ENCODE results near the gene DUSP14.
"Not testable (repeated sequence)": the region's sequence is repeated elsewhere in the genome, so short reads cannot be mapped to it uniquely, and the experiment has no call there.

Gene DUSP14

DNA sequence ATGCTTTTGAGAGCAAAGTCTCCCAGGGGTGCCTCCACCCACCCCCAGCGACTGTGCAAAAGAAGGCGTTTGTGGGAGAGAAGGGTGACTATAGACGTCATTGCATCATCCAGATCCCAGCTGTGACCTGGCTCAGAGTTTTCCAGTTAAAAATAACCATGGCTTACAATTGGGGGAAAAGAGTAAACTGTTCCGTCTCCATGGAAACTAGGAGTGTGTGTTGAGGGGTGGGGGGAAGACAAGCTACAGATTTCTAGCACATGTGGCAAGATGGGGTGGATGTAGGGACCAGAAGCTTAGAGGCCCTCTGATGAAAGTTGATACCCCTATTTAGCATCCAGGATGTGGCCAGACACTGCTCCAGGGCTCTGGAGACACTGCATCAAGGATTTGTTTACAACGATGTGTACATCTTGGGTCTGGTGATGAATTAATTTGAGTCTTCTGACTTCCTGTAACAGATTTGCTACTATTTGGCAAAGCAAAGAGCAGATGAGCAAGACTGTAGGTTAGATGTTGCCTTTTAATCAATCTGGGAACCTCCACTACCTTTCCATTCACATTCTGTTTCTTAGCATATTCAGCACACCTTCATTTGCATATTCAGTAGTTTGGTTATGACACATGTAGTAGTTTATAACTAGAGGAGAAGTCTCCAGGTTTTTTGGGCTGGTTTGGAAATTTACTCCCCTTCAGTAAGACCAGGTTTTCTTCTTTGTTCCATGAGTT is 6.2 kb upstream of the DUSP14 start:
- DNase-seq (ENCODE audit: low read depth in 2 of 2) = no peak

GRCh38 chr17:37485938-37486570 is 3.6 kb upstream of the DUSP14 start:
- DNase-seq (ENCODE audit: low read depth in 2 of 2) = no peak

DNA sequence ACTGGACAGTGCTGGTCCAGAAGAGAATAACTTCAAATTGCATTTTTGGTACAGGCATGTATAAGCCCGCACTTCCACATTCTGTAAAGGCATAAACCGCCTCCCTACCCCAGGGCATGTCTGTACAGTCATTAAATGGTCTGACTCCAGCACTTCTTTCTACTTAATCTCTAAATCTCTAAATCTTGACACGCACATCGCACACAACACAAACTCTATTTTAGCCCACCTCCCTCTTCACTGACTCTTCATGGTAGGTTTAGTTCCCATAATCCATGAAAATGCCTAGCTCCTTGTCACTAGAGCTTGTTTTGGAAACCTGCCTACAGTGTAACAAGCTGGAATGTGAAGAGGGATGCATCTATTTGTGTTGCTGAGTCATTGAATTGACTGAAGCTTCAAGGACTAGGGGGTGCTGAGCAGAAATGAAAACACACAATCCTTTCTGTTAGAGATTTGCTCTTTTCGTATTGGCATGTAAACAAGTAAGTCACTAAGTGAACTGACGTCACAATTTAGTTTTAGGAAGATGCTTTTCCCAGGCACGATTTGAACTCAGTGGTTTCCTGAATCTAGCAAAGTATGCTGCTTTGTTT is 1.6 kb upstream of the DUSP14 start:
- no peak for DNase-seq (ENCODE audit: low read depth in 2 of 2)

- DNase-seq (ENCODE audit: low read depth in 2 of 2) = peak; percentile 15 to 17
Measured at GRCh38 chr17:37488607-37489196, 989 bp upstream of the DUSP14 start.

GRCh38 chr17:37490022-37490587 is 414 bp downstream of the DUSP14 start:
- DNase-seq (ENCODE audit: low read depth in 2 of 2) = peak; percentile 25 to 48

- DNase-seq (ENCODE audit: low read depth in 2 of 2) = no peak
Measured at GRCh38 chr17:37490638-37491614, 1.2 kb downstream of the DUSP14 start.

GRCh38 chr17:37492167-37492566 is 2.5 kb downstream of the DUSP14 start:
- no peak for DNase-seq (ENCODE audit: low read depth in 2 of 2)

- DNase-seq (ENCODE audit: low read depth in 2 of 2) = no peak
Measured at GRCh38 chr17:37493249-37494027, 3.7 kb downstream of the DUSP14 start.

GRCh38 chr17:37494401-37494831 is 4.7 kb downstream of the DUSP14 start:
- no peak for DNase-seq (ENCODE audit: low read depth in 2 of 2)

DNA sequence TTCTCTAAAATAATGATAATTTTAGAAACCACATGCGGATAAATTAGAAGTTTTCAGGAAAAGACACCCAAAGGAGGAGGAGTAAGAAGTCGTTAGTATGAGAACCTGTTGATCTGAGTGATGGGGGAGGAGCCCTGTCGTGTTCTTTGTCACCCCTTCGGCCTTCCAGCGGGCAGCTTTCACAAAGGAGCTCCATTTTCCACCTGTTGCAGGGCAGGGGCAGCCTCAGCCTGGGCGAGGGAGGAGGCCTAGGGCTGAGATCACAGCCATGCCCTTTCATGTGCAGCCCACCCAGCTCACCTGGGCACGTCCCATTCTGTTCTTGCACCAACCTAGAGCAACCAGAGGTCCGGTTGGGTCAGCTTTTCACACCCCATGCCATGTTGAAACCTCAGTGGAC is 5.3 kb downstream of the DUSP14 start:
- no peak for DNase-seq (ENCODE audit: low read depth in 2 of 2)

DNA sequence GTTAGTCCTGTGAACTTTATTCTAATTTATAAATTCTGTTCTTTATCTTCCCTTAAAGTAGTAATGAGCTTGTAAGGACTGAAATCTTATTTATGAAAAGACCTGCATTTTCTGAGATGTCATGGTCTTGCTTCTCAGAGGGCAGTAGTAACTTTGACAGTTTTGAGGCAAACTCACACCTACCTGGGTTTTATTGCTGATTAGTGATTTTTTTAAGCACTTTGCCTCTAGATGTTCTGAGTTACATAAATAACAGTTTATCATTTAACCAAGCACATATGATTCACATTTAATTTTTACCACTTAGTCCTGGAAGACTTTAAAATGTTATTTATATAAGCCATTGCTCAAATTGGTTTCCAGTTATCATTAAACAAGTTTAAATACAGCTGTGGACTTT is 10.7 kb downstream of the DUSP14 start:
- DNase-seq (ENCODE audit: low read depth in 2 of 2) = no peak

DNA sequence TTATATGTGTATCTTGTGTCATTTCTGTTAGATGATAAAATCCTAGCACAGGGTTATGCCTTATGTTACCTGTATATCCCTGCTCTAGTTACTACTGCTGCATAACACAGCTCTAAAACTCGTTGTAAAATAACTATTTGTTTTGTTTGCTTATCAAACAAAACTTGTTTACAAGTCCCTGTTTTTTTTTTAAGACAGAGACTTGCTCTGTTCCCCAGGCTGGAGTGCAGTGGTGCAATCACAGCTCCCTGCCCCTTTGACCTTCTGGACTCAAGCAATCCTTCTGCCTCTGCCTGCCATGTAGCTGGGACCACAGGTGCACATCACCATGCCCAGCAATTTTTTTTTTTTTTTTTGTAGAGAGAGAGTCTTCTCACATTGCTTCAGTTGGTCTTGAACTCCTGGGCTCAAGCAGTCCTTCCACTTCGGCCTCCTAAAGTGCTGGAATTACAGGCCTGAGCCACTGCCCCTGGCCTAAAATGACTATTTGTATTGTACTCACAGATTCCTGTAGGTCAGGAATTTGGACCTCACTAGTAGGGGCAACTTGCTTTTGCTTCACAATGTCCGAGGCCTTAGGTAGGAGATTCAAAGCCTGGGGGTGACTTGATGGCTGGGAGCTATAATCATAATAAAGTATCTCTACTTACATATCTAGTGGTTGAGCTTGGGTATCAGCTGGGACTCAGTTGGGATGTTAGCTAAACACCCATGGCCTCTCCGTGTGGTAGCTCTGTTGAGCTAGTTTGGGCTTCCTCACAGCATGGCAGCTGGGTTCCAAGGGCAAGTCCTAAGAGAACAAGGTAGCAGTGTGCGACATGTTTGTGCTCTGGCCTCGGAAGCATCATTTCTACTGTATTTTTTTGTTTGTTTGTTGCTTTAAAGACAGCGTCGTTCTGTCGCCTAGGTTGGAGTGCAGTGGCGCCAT is 12.6 kb downstream of the DUSP14 start:
- no peak for DNase-seq (ENCODE audit: low read depth in 2 of 2)

DNA sequence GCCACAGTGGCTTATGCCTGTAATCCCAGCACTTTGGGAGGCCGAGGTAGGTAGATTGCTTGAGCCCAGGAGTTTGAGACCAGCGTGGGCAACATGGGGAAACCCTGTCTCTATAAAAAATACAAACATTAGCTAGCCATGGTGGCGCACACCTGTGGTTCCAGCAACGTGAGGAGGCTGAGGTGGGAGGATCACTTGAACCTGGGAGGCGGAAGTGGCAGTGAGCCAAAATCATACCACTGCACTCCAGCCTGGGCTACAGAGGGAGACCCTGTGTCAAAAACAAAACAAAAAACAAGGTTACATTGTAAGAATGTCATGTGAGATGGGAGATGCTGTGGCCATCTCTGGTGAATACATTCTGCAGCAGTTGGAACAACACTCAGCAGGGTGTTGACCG is 13.5 kb downstream of the DUSP14 start:
- no peak for DNase-seq (ENCODE audit: low read depth in 2 of 2)

DNA sequence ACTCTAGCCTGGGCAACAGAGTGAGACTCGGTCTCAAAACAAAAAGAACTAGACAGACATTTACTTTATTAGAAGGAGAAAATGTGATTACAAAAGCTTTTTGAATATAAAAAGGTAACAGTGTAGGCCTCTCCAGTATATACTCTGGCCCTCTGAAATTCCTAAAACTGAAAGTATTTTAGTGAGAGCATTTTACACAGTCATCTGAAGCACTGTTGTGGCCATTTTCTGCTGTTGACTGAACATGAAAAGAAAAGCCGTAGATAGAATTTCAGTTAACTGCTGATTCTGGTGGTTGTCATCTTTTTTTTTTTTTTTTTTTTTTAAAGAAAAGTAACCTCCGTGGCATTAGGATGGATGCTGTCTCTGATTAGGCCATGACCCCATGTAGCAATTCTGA is 15.6 kb downstream of the DUSP14 start:
- DNase-seq (ENCODE audit: low read depth in 2 of 2) = no peak

DNA sequence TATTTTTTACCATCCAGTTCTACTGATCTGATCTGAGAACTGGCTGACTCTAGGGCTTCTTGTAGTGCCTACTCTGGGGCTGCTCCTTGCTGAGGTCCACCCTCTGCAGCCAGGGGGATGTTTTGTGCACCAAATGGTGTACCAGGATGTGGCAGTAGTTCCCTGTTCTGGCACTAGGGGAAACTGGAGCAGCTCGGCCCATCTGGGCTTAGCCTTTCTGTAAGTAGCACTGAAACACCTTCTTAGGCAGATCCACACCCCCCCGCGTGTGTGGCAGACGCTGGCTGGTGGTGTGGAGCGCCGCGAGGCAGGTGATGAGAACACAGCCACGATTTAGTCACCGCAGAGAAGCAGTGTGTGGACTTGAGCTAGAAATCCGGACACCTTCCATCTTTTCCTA is 17.0 kb downstream of the DUSP14 start:
- DNase-seq (ENCODE audit: low read depth in 2 of 2) = no peak

DNA sequence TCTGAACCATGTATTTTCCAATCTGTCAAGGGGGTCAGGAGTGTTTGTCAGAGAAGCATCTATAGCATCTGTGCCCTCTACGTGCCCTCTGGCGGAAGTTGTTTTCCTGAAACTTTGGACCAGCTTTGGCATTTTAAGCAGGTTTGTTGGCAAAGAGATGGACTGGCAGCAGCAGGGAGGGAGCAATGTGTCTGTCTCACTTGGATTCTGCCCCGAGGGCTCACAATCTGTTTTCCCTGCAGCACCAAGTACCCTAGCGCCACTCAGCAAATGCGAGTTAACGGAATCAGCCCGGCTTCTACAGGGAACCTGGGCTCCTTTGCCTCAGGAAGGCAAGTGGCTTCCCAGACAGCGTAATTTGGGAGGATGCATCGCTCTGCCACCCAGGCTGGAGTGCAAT is 17.4 kb downstream of the DUSP14 start:
- no peak for DNase-seq (ENCODE audit: low read depth in 2 of 2)

DNA sequence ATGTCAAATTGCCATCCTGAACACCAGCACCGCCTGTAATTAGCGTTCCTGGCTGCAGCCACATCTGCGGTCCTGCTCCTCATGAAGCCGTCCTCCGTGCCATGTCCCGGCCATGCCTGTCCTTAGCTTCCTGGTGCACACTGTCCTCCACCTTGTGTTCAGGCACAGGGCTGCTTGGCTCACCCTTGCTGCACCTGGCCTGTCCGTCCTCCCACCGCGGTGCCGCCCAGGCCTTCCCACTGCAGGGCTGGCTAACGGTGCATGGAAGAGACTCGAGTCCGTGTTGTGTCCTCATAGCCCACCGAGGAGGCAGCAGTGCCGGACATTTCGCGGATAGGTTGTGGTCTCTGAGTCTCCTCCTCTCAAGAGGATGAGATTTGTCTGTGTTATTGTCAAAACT is 20.4 kb downstream of the DUSP14 start:
- no peak for DNase-seq (ENCODE audit: low read depth in 2 of 2)

DNA sequence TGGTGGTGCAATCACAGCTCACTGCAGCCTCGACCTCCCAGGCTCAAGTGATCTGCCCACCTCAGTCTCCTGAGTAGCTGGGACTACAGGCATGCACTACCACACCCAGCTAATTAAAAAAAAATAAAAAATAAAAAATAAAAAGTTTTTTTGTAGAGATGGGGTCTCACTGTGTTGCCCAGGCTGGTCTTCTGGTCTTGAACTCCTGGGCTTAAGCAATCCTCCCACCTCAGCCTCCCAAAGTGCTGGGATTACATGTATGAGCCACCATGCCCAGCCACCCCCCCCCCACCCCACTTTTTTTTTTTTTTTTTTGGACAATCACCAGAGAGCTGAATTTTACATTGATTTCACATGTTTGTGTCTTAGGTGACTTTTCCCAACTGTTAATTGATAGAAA is 22.0 kb downstream of the DUSP14 start:
- not testable (repeated sequence) for DNase-seq (ENCODE audit: low read depth in 2 of 2)

DNA sequence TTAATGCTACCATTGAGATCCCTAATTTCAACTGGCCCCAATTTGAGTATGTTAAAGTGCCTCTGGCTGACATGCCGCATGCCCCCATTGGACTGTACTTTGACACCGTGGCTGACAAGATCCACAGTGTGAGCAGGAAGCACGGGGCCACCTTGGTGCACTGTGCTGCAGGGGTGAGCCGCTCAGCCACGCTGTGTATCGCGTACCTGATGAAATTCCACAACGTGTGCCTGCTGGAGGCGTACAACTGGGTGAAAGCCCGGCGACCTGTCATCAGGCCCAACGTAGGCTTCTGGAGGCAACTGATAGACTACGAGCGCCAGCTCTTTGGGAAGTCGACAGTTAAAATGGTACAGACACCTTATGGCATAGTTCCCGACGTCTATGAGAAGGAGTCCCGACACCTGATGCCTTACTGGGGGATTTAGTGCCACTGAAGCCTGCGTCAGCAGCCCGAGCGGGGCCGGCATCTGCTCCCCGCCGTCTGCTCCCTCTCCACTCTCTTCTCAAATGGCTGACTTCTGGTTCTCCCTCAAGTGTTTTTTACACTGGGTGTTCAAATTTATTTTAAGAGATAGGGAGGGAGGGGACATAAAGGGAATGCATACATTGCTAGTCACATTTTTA is 22.9 kb downstream of the DUSP14 start:
- DNase-seq (ENCODE audit: low read depth in 2 of 2) = no peak

Data from stimulated activated CD8-positive, alpha-beta memory T cell treated with anti-CD3 and anti-CD28 coated beads, Interleukin-7, amount 100 ng/mL, for 1 hour (primary cell).